PC-3 (cell line): ENCODE data around the gene OPTN. TPM values are rescaled to one million over a fixed set of nuclear protein-coding genes. Genes with fewer than 3 reads are reported as not detected.
A peak's percentile ranks its signal among the peaks of the same experiment; 100 is the strongest.

Source experiments
- ATAC-seq: fragments of 200-7000 bp; cut with Tn5 transposase; 2 replicates; pipeline ENCODE4 v1.9.1; 2020; ENCODE audit warnings: mild to moderate bottlenecking, moderate library complexity
- BruUV-seq: library from RNA; stranded (reverse); fragments of 400-500 nt; replicated peaks from 2 replicates; lab custom pipeline; 2021; lab: Mats Ljungman, UMichigan
- CTCF ChIA-PET: fragments of 300-600 bp; sonication (Branson Sonifier 250); formaldehyde crosslinking; loops from one replicate; lab custom pipeline; 2022; ENCODE audit warnings: antibody characterized with exemption; lab: Charles Lee
- POLR2A ChIA-PET: fragments of 300-600 bp; sonication (Branson Sonifier 250); formaldehyde crosslinking; loops from one replicate; lab custom pipeline; 2022; ENCODE audit warnings: antibody characterized with exemption; ENCODE audit not compliant: unreplicated experiment; lab: Charles Lee
- DNase-seq: peaks from one replicate; pipeline ENCODE4 v3.0.0-alpha.2; 2015
- H2AFZ ChIP-seq: fragments of 300-600 bp; sonication (generic); 2 replicates; pipeline ENCODE4 v1.6.0; 2016; ENCODE audit warnings: antibody characterized with exemption, low read length
- H3F3A ChIP-seq: fragments of 300-600 bp; sonication (generic); one replicate; pipeline ENCODE4 v1.6.0; 2017; ENCODE audit warnings: antibody characterized with exemption, low read length, control low read depth, mild to moderate bottlenecking; ENCODE audit not compliant: unreplicated experiment
- H3K27ac ChIP-seq: fragments of 300-600 bp; sonication (generic); 2 replicates; pipeline ENCODE4 v1.5.1; 2016; ENCODE audit warnings: mild to moderate bottlenecking, low read length
- H3K27me3 ChIP-seq: fragments of 300-600 bp; sonication (generic); 2 replicates; pipeline ENCODE4 v1.6.1; 2016; ENCODE audit warnings: low read length, mixed read lengths
- H3K36me3 ChIP-seq: fragments of 300-600 bp; sonication (generic); 2 replicates; pipeline ENCODE4 v1.6.1; 2016; ENCODE audit warnings: low read depth, mixed run types, low read length, mixed read lengths
- H3K4me1 ChIP-seq: fragments of 300-600 bp; sonication (generic); 2 replicates; pipeline ENCODE4 v1.5.1; 2016; ENCODE audit warnings: low read length; ENCODE audit not compliant: insufficient read depth
- H3K4me2 ChIP-seq: fragments of 300-600 bp; sonication (generic); 2 replicates; pipeline ENCODE4 v1.6.0; 2016; ENCODE audit warnings: low read length
- H3K4me3 ChIP-seq: fragments of 300-600 bp; sonication (generic); 2 replicates; pipeline ENCODE4 v1.5.1; 2016; ENCODE audit warnings: mild to moderate bottlenecking, low read length, mixed read lengths
- H3K79me2 ChIP-seq: fragments of 300-600 bp; sonication (generic); 2 replicates; pipeline ENCODE4 v1.6.1; 2017; ENCODE audit warnings: low read length, mixed read lengths
- H3K9ac ChIP-seq: fragments of 300-600 bp; sonication (generic); 2 replicates; pipeline ENCODE4 v1.6.0; 2016; ENCODE audit warnings: mild to moderate bottlenecking, low read length
- H3K9me2 ChIP-seq: fragments of 300-600 bp; sonication (generic); replicated peaks from 2 replicates; pipeline ENCODE4 v1.6.1; 2016; ENCODE audit warnings: mixed run types, low read length, mixed read lengths
- H3K9me3 ChIP-seq: fragments of 300-600 bp; sonication (generic); 2 replicates; pipeline ENCODE4 v1.6.1; 2016; ENCODE audit warnings: low read length, mixed read lengths
- H4K20me1 ChIP-seq: fragments of 300-600 bp; sonication (generic); 2 replicates; pipeline ENCODE4 v1.6.1; 2016; ENCODE audit warnings: low read length, mixed read lengths
- EZH2 ChIP-seq: fragments of 300-600 bp; sonication (generic); IDR thresholded peaks from one replicate; pipeline ENCODE4 v1.6.1; 2017; ENCODE audit warnings: antibody characterized with exemption, mild to moderate bottlenecking, low read length; ENCODE audit not compliant: unreplicated experiment
- EZH2phosphoT487 ChIP-seq: fragments of 300-600 bp; sonication (generic); IDR thresholded peaks from 2 replicates; pipeline ENCODE4 v1.6.1; 2018; ENCODE audit warnings: mild to moderate bottlenecking, antibody characterized with exemption, low read length, borderline replicate concordance
- intact Hi-C: fragments of 100-400 bp; cut with micrococcal nuclease; formaldehyde crosslinking; loops from 2 replicates; pipeline ENCODE4 v1.9.0; 2023
- total RNA-seq: library from RNA; depleted of rRNA; stranded (reverse); fragments of >200 nt; gene quantifications from 2 replicates; pipeline ENCODE4 v1.2.3, GENCODE V29; 2014
- TF ChIP-seq, protein P1 (sequence below): fragments of 300-600 bp; sonication (generic); conservative IDR thresholded peaks from 2 replicates; pipeline ENCODE4 v1.5.1; 2017; ENCODE audit warnings: antibody characterized with exemption, low read depth, mild to moderate bottlenecking, low read length

The OPTN gene
- total RNA-seq, 1 experiment from 2014 or later = 7.9 TPM

DNA sequence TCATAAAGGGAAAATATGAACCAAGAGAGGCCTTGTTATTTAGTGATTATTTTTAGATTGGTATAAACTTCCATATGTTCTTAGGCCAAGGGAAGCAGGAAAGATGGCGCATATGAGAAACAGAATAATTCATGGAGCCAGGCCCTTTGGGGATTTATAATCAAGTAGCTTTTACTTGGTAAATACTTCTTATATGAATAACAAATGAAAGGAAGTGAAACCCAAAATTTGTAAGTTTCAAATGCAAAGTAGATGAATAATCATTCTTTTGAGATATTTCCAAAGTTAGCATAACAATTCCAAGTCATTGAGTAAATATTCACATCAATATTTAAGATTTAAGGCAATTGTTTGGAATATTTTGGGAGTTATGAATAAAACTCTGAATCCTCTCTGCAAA is 13.9 kb upstream of the OPTN start:
- Histone ChIP-seq H3K79me2 (no peaks in the 10 kb centered on the region), H3K4me2 (no peak overlapping the region), H3K4me1 (peaks cover 6% of the 10 kb centered on the region; the same call in 1 of the 2 replicates), H2AFZ (no peak overlapping the region), H4K20me1 (no peaks in the 10 kb centered on the region), H3K36me3 (no peaks in the 10 kb centered on the region), H3K27ac (no peak overlapping the region), H3F3A (no peaks in the 10 kb centered on the region), H3K9me3 (no peaks in the 10 kb centered on the region), H3K4me3 (no peak overlapping the region), H3K27me3 (no peaks in the 10 kb centered on the region), H3K9me2 (no peaks in the 10 kb centered on the region), H3K9ac (no peak overlapping the region)
- TF ChIP-seq EZH2phosphoT487 (no peak), EZH2 (no peak)
- TF ChIP-seq, protein P1, sequence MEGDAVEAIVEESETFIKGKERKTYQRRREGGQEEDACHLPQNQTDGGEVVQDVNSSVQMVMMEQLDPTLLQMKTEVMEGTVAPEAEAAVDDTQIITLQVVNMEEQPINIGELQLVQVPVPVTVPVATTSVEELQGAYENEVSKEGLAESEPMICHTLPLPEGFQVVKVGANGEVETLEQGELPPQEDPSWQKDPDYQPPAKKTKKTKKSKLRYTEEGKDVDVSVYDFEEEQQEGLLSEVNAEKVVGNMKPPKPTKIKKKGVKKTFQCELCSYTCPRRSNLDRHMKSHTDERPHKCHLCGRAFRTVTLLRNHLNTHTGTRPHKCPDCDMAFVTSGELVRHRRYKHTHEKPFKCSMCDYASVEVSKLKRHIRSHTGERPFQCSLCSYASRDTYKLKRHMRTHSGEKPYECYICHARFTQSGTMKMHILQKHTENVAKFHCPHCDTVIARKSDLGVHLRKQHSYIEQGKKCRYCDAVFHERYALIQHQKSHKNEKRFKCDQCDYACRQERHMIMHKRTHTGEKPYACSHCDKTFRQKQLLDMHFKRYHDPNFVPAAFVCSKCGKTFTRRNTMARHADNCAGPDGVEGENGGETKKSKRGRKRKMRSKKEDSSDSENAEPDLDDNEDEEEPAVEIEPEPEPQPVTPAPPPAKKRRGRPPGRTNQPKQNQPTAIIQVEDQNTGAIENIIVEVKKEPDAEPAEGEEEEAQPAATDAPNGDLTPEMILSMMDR = no peak
- no peak for ATAC-seq
- no peak for DNase-seq
- no TSS peak for BruUV-seq
- intact Hi-C loops = no loop called here
- CTCF ChIA-PET = no interaction called here
- POLR2A ChIA-PET = interaction anchor here (0.7 kb wide), 1 partner anchor 93 kb away, joined by 10 read pairs; no protein-coding TSS in a partner anchor

DNA sequence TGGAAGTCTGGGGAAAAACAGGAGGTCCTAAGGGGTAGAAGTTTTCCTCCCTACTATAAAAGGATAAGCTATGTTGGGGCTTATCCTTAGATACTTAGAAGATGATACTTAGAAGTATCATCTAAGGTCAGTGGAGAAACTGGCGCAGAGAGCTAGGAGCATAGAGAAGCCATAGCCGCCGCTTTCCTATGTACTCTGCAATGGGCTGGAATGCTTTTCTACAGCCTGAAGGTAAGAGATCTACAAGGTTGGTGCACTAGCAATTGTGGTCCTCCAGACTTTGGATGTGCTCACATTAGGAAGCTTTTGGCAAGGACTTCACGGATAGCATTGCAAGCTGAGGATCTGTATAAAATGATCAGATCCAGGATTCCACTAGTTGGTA is 12.4 kb upstream of the OPTN start:
- Histone ChIP-seq H3K27me3 (no peaks in the 10 kb centered on the region), H3K36me3 (no peaks in the 10 kb centered on the region), H3K9me3 (no peaks in the 10 kb centered on the region), H4K20me1 (no peaks in the 10 kb centered on the region), H3K9me2 (no peaks in the 10 kb centered on the region), H3K4me2 (peak overlapping the region; percentile 16; the same call in 1 of the 2 replicates), H2AFZ (no peak overlapping the region), H3K27ac (peak overlapping the region; percentile 56), H3K4me1 (peaks cover 6% of the 10 kb centered on the region; the same call in 1 of the 2 replicates), H3K9ac (no peak overlapping the region), H3K79me2 (no peaks in the 10 kb centered on the region), H3K4me3 (no peak overlapping the region), H3F3A (no peaks in the 10 kb centered on the region)
- BruUV-seq = no TSS peak
- ATAC-seq = no peak
- ChIA-PET POLR2A (no interaction called here), CTCF (interaction anchor here (1.5 kb wide), 1 partner anchor 12 kb away, joined by 5 read pairs; the partner anchor contains the start of gene OPTN)
- TF ChIP-seq, protein P1 = no peak
- TF ChIP-seq EZH2 (no peak), EZH2phosphoT487 (no peak)
- DNase-seq = no peak
- intact Hi-C loops = no loop called here

DNA sequence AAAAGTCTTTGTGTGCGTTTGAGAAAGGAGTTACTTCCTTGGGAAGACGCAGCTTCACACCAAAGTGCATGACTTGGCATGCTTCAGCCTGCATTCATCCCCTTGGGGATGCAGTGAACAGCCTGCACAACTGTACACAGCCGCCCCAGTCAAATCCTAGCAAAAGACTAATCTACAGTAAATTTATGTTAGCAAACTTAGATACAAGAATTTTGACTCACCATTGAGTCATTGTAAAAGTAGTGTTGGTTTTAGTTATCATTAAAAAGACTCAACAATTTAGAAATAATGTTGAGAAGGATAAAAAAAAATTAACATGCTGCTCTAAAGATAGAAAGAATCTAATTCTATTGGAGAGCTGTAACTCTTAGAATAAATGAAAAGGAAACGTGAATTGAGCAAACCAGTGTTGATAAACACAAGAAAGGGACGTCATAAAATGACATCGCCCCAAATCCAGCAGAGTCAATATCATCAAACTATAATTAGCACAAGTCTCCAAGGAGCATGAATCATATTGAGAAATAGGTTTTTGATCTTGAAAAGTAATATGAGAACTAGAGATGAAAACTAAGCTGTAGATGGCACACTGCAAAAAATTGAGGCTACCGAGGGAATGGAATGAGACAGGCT is 11.9 kb upstream of the OPTN start:
- CTCF ChIA-PET = interaction anchor here (0.7 to 1.5 kb wide), 2 partner anchors 12 to 31 kb away, joined by 5 to 8 read pairs; partner anchors contain the start of gene OPTN
- Histone ChIP-seq H3K36me3 (no peaks in the 10 kb centered on the region), H3K4me2 (peak overlapping the region; percentile 49), H3K4me3 (no peak overlapping the region), H4K20me1 (no peaks in the 10 kb centered on the region), H3K27me3 (no peaks in the 10 kb centered on the region), H3K9me3 (no peaks in the 10 kb centered on the region), H2AFZ (no peak overlapping the region), H3K27ac (peak overlapping the region; percentile 56), H3K79me2 (no peaks in the 10 kb centered on the region), H3K9ac (no peak overlapping the region), H3K4me1 (peaks cover 6% of the 10 kb centered on the region; the same call in 1 of the 2 replicates), H3F3A (no peaks in the 10 kb centered on the region), H3K9me2 (no peaks in the 10 kb centered on the region)
- intact Hi-C loops = loop anchor here (1.0 kb wide), 1 partner anchor 11 kb away; no protein-coding TSS in a partner anchor
- ATAC-seq (peak; percentile 89), DNase-seq (peak; percentile 55)
- POLR2A ChIA-PET = no interaction called here
- no peak for TF ChIP-seq EZH2
- TF ChIP-seq, protein P1 = no peak
- no peak for TF ChIP-seq EZH2phosphoT487
- no TSS peak for BruUV-seq
